ENCODE data around the gene LAMTOR3. TPM values are rescaled to one million over a fixed set of nuclear protein-coding genes. Genes with fewer than 3 reads are reported as not detected.
A peak's percentile ranks its signal among the peaks of the same experiment; 100 is the strongest.

LAMTOR3 gene
- total RNA-seq, 4 donors from 2014 or later: 13.2 to 28.6 (median 21.1) TPM

DNA sequence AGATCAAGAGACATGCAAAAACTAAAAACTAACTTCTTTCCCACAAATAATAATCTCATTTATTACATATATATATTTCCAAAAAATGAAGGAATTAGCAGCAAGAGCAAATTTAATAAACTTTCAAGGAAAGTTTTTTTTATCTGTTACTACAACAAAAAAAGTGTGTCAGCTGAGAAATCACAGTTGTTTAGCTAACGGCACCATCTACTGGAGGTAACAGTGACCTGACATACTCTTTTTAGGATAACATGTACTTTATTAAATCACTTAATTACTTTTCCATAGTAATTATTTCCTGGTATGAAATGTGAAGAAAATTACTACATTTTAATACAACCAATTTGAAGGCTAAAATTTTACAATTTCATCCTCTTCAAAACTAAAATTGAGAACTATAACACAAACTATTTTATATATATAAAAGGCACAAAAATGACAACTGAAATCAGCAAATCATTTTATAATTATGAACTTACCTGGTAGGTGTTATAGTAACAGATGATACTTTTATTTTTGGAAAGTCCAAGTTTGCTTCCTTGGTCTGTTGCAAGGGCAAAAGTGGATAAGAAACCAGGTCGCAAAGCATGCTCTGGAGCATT lies 9.1 kb downstream of the LAMTOR3 start:
- H3K27me3 ChIP-seq: no peaks in the 10 kb centered on the region
- peaks cover 0 to 51% (median 0%) of the 10 kb centered on the region in 3 donors for H3K36me3 ChIP-seq
- no peak overlapping the region for H3K27ac ChIP-seq
- no peaks in the 10 kb centered on the region for H3K9me3 ChIP-seq
- TF ChIP-seq, protein P1, sequence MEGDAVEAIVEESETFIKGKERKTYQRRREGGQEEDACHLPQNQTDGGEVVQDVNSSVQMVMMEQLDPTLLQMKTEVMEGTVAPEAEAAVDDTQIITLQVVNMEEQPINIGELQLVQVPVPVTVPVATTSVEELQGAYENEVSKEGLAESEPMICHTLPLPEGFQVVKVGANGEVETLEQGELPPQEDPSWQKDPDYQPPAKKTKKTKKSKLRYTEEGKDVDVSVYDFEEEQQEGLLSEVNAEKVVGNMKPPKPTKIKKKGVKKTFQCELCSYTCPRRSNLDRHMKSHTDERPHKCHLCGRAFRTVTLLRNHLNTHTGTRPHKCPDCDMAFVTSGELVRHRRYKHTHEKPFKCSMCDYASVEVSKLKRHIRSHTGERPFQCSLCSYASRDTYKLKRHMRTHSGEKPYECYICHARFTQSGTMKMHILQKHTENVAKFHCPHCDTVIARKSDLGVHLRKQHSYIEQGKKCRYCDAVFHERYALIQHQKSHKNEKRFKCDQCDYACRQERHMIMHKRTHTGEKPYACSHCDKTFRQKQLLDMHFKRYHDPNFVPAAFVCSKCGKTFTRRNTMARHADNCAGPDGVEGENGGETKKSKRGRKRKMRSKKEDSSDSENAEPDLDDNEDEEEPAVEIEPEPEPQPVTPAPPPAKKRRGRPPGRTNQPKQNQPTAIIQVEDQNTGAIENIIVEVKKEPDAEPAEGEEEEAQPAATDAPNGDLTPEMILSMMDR (IDR thresholded peaks at IDR 0.05): peak in 4 of 6 experiments; percentile 41 to 64 (median 57)
- no peak for TF ChIP-seq POLR2A (IDR thresholded peaks at IDR 0.05)
- no peak overlapping the region for H3K4me3 ChIP-seq
- no peak for DNase-seq
- no peaks in the 10 kb centered on the region for H3K4me1 ChIP-seq

DNA sequence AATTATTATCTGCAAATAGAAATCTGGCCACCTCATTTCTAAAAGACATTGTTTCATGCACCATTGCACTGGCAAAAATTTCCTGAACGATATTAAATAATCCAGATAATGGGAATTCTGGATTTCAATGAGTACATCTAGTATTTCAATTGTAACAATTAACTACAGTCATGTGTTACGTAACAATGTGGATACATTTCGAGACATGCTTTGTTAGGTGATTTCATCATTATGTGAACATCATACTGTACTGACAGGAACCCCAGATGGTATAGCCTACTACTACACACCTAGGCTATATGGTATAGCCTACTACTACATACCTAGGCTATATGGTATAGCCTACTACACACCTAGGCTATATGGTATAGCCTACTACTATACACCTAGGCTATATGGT lies 14.8 kb downstream of the LAMTOR3 start:
- no peak for DNase-seq
- TF ChIP-seq, protein P1 (IDR thresholded peaks at IDR 0.05): no peak
- no peak for TF ChIP-seq POLR2A (IDR thresholded peaks at IDR 0.05)

DNA sequence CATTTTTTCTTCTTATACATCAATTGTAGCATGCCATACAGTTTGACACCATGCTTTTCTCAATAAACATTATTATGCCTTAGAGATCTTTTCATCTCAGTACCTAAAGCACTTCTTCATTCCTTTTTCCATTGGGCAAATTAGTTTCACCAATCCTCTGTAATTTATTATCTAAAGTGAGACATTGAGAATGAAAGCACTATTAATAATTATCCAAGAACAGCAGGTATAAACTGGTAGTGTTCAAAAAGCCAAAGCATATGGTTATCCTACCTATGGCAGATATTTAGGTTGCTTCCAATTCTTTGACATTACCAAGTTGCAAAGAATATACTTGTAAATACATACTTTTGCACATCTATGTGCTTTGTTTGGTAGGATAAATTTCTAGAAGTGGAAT lies 15.6 kb downstream of the LAMTOR3 start:
- no peak for TF ChIP-seq POLR2A (IDR thresholded peaks at IDR 0.05)
- TF ChIP-seq, protein P1 (IDR thresholded peaks at IDR 0.05): no peak
- H3K4me3 ChIP-seq: no peak overlapping the region
- H3K36me3 ChIP-seq: peaks cover 0 to 60% (median 0%) of the 10 kb centered on the region in 3 donors
- no peak overlapping the region for H3K27ac ChIP-seq
- no peaks in the 10 kb centered on the region for H3K27me3 ChIP-seq
- DNase-seq: no peak
- no peaks in the 10 kb centered on the region for H3K4me1 ChIP-seq
- H3K9me3 ChIP-seq: no peaks in the 10 kb centered on the region

More for the DNA sequence above, 14.8 kb downstream of the LAMTOR3 start:
- no peak overlapping the region for H3K4me3 ChIP-seq
- H3K27me3 ChIP-seq: no peaks in the 10 kb centered on the region
- H3K9me3 ChIP-seq: no peaks in the 10 kb centered on the region
- H3K4me1 ChIP-seq: no peaks in the 10 kb centered on the region
- H3K36me3 ChIP-seq: peaks cover 0 to 66% (median 0%) of the 10 kb centered on the region in 3 donors
- no peak overlapping the region for H3K27ac ChIP-seq

DNA sequence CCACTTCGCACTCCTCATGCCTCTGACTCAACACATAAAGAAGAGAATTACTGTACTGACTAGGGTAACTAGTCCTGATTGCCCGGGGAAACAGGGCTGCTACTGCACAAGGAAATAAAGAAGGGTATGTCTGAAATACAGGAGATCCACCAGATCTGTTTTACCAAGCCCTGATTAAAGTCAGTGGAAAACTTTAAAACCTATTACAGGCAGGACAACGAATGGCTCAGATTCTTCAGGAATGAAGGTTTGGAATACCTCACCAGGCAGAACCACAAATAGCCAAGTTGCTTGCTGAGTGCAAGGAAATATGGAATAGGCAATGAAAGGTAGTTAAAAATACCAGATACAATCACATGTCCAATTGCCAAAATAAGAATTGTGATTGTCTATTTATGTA lies 17.3 kb downstream of the LAMTOR3 start:
- H3K27me3 ChIP-seq: no peaks in the 10 kb centered on the region
- H3K4me3 ChIP-seq: no peak overlapping the region
- no peak for TF ChIP-seq POLR2A (IDR thresholded peaks at IDR 0.05)
- TF ChIP-seq, protein P1 (IDR thresholded peaks at IDR 0.05): no peak
- DNase-seq: no peak
- no peak overlapping the region for H3K27ac ChIP-seq
- no peaks in the 10 kb centered on the region for H3K9me3 ChIP-seq
- H3K4me1 ChIP-seq: no peaks in the 10 kb centered on the region
- peaks cover 0 to 44% (median 0%) of the 10 kb centered on the region in 3 donors for H3K36me3 ChIP-seq

DNA sequence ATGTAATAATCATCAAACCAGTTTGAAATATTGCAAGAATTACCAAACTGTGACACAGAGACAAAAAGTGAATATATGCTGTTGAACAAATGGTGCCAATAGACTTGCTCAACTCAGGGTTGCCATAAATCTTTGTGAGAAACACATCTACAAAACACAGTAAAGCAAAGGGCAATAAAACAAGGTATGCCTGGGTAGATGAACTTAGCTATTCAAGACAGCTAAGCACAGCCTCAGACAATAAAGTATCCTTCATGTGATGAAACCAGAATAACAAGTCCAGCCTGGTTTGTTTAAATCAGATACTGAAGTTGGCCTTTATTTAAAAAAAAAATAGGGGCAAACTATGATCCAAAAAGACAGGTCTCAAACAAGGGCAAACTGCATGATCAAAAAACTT lies 19.2 kb downstream of the LAMTOR3 start:
- Histone ChIP-seq H3K4me3 (no peak overlapping the region), H3K9me3 (no peaks in the 10 kb centered on the region), H3K27me3 (no peaks in the 10 kb centered on the region), H3K27ac (no peak overlapping the region), H3K4me1 (no peaks in the 10 kb centered on the region), H3K36me3 (peaks cover 0 to 25% (median 0%) of the 10 kb centered on the region in 3 donors)
- TF ChIP-seq, protein P1 (IDR thresholded peaks at IDR 0.05): no peak
- no peak for TF ChIP-seq POLR2A (IDR thresholded peaks at IDR 0.05)
- no peak for DNase-seq
